ENCODE data around the gene PLAGL1. TPM values are rescaled to one million over a fixed set of nuclear protein-coding genes. Genes with fewer than 3 reads are reported as not detected.
"Not testable (repeated sequence)": the region's sequence is repeated elsewhere in the genome, so short reads cannot be mapped to it uniquely, and the experiment has no call there.

Gene PLAGL1
- polyA plus RNA-seq (2013, experiment 1 of 4), result 26.5 TPM
- polyA plus RNA-seq (2013, experiment 2 of 4), result 18.0 TPM
- polyA plus RNA-seq (2013, experiment 3 of 4), result 17.3 TPM
- 19.2 TPM for polyA plus RNA-seq (2013, experiment 4 of 4)

DNA sequence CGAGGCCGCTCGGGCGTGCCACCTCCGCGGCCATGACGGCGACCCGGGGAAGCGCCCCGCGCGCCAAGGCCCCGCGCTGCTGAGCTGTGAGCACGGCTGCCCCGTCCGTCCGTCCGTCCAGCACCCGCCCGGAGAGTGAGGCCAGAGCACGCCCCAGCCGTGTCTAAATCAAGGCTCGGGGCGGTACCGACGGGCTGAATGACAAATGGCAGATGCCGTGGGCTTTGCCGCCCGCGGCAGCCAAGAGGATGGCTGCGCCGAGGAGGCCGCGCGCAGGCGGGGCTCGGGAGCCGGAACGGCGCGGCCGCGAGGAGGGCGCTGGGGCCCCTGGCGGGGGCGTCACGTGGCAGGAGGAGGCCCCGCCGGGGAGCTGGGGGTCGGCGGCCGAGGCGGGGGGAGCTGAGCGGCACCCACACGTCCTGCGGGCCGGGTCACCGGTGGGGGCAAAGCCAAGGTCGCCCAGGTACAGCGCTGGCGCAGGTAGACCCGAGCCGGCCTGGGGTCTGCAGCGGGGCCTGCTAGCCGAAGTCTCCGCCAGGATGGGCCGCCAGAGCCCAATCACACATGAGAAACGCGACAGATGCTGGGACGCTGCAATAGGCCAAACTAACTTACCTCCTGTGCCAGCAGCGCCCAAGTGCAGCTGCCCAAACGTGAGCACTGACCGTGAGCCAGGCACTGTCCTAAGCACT, at the start of gene PLAGL1:
Gene PLAGL1, minus strand, starts transcription at position 140 of the 692 bp plus-strand sequence. CDS start 60,123 bp downstream, outside the sequence.
- no peak within 1 kb of the TSS for H3K27ac ChIP-seq (ENCODE audit: insufficient read depth, low read depth, low read length, poor library complexity, severe bottlenecking)
- no peaks in the 10 kb centered on the region for H3K36me3 ChIP-seq (ENCODE audit: control insufficient read depth, insufficient read depth, low read length)
- peaks cover 32% of the 10 kb centered on the region for H3K27me3 ChIP-seq (ENCODE audit: control insufficient read depth, insufficient read depth, low read length, poor library complexity, severe bottlenecking)
- H3K4me1 ChIP-seq (ENCODE audit: control insufficient read depth, insufficient read depth, low read length), result no peaks in the 10 kb centered on the region
- 46 to 47% methylated on average over 75 of the region's 75 CpGs for WGBS, 2 experiments
- H3K9me3 ChIP-seq (ENCODE audit: control insufficient read depth, low read length), result no peaks in the 10 kb centered on the region
- peak within 1 kb of the TSS; percentile 51 for H3K4me3 ChIP-seq (ENCODE audit: insufficient read depth, low read depth, low read length)

DNA sequence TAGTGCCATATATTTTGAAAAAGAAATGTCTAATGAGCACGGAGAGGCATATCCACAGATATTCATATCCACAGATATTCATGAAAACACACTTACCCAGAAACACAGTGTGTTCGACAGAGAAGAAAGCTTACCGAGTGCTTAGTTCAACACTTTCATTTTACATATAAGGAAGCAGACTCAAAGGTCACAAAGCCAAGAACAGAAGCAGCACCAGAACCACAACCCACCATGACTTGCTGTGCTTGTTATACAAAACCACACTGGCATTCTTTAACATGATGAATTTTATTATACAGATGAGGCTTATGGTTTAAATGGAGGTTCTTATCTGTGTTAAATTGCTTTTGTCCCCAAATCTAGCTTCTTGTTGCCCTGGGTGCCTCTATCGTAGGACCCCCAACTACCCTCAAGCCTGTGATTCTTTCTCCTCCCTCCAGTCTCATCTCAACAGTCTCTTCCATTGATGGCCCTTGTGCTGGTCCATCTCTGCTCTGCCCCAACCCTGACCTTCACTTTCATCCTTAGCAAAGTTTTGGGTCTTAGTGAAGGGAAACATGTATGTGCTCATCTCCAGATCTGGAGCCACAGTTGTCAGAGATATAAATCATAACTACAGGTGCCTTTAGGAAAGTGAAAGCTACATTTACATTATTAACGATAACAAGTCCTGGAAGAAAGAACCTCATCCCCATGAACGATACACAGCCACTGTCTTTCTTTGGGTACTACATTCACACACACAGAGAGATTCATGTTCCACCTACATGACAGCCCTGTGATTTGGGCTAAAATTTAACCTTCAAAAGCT, 47.3 kb upstream of the PLAGL1 start:
- Histone ChIP-seq H3K27ac (ENCODE audit: insufficient read depth, low read depth, low read length, poor library complexity, severe bottlenecking) (no peak overlapping the region), H3K27me3 (ENCODE audit: control insufficient read depth, insufficient read depth, low read length, poor library complexity, severe bottlenecking) (no peaks in the 10 kb centered on the region), H3K36me3 (ENCODE audit: control insufficient read depth, insufficient read depth, low read length) (no peaks in the 10 kb centered on the region), H3K4me1 (ENCODE audit: control insufficient read depth, insufficient read depth, low read length) (no peaks in the 10 kb centered on the region), H3K4me3 (ENCODE audit: insufficient read depth, low read depth, low read length) (no peak overlapping the region), H3K9me3 (ENCODE audit: control insufficient read depth, low read length) (no peaks in the 10 kb centered on the region)
- WGBS, 2 experiments, result 90 to 92% methylated on average over 6 of the region's 6 CpGs

GRCh38 chr6:144053601-144054000, 45.5 kb upstream of the PLAGL1 start:
- Histone ChIP-seq H3K4me1 (ENCODE audit: control insufficient read depth, insufficient read depth, low read length) (no peaks in the 10 kb centered on the region), H3K27me3 (ENCODE audit: control insufficient read depth, insufficient read depth, low read length, poor library complexity, severe bottlenecking) (no peaks in the 10 kb centered on the region)
- WGBS, 2 experiments, result 84 to 90% methylated on average over 3 of the region's 3 CpGs

DNA sequence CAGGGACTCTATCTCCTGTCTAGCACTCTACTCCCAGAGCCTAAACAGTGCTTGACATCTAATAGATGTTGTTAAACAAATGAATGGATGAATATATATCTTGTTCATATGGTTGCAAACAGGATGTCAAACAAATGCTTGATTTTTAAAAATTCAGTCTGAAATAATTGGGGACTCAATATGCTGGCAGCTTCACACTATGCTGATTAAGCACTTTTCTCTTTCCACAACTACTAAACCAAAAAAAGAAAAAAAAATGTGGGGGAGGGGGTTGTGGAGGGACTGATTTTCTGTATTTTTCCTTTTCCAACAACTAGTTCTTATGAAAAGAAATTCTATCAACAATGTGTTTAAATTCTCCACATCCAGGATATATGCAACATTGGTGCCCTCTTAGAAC, 44.4 kb upstream of the PLAGL1 start:
- H3K4me1 ChIP-seq (ENCODE audit: control insufficient read depth, insufficient read depth, low read length), result no peaks in the 10 kb centered on the region
- H3K4me3 ChIP-seq (ENCODE audit: insufficient read depth, low read depth, low read length), result no peak overlapping the region
- no peaks in the 10 kb centered on the region for H3K9me3 ChIP-seq (ENCODE audit: control insufficient read depth, low read length)
- H3K36me3 ChIP-seq (ENCODE audit: control insufficient read depth, insufficient read depth, low read length), result no peaks in the 10 kb centered on the region
- no peak overlapping the region for H3K27ac ChIP-seq (ENCODE audit: insufficient read depth, low read depth, low read length, poor library complexity, severe bottlenecking)
- no peaks in the 10 kb centered on the region for H3K27me3 ChIP-seq (ENCODE audit: control insufficient read depth, insufficient read depth, low read length, poor library complexity, severe bottlenecking)

More at GRCh38 chr6:144053601-144054000, 45.5 kb upstream of the PLAGL1 start:
- Histone ChIP-seq H3K27ac (ENCODE audit: insufficient read depth, low read depth, low read length, poor library complexity, severe bottlenecking) (no peak overlapping the region), H3K4me3 (ENCODE audit: insufficient read depth, low read depth, low read length) (no peak overlapping the region), H3K9me3 (ENCODE audit: control insufficient read depth, low read length) (no peaks in the 10 kb centered on the region), H3K36me3 (ENCODE audit: control insufficient read depth, insufficient read depth, low read length) (no peaks in the 10 kb centered on the region)

DNA sequence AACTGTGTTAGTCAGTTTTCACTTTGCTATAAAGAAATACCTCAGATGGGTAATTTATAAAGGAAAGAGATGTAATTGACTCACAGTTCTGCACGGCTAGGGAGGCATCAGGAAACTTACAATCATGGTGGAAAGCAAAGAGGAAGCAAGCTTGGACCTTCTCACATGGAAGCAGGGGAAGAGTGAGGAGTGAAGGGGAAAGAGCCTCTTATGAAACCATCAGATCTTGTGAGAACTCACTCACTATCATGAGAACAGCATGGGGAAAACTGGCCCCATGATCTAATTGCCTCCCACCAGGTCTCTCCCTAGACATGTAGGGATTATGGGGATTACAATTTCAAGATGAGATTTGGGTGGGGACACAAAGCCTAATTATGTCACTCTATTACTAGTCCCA, 41.3 kb upstream of the PLAGL1 start:
- Histone ChIP-seq H3K4me3 (ENCODE audit: insufficient read depth, low read depth, low read length) (no peak overlapping the region), H3K36me3 (ENCODE audit: control insufficient read depth, insufficient read depth, low read length) (no peaks in the 10 kb centered on the region), H3K27ac (ENCODE audit: insufficient read depth, low read depth, low read length, poor library complexity, severe bottlenecking) (no peak overlapping the region), H3K27me3 (ENCODE audit: control insufficient read depth, insufficient read depth, low read length, poor library complexity, severe bottlenecking) (no peaks in the 10 kb centered on the region), H3K9me3 (ENCODE audit: control insufficient read depth, low read length) (no peaks in the 10 kb centered on the region), H3K4me1 (ENCODE audit: control insufficient read depth, insufficient read depth, low read length) (no peaks in the 10 kb centered on the region)
- WGBS, 2 experiments, result 93% methylated on average over 1 of the region's 1 CpG

- H3K9me3 ChIP-seq (ENCODE audit: control insufficient read depth, low read length), result no peaks in the 10 kb centered on the region
- WGBS, 2 experiments, result 80% methylated on average over 1 of the region's 1 CpG; no CpG with 5 or more reads in 1 of the 2 experiments
- H3K36me3 ChIP-seq (ENCODE audit: control insufficient read depth, insufficient read depth, low read length), result no peaks in the 10 kb centered on the region
- no peaks in the 10 kb centered on the region for H3K4me1 ChIP-seq (ENCODE audit: control insufficient read depth, insufficient read depth, low read length)
- no peak overlapping the region for H3K27ac ChIP-seq (ENCODE audit: insufficient read depth, low read depth, low read length, poor library complexity, severe bottlenecking)
- no peak overlapping the region for H3K4me3 ChIP-seq (ENCODE audit: insufficient read depth, low read depth, low read length)
- no peaks in the 10 kb centered on the region for H3K27me3 ChIP-seq (ENCODE audit: control insufficient read depth, insufficient read depth, low read length, poor library complexity, severe bottlenecking)
These were observed 39.6 kb upstream of the PLAGL1 start for GRCh38 chr6:144047688-144048087.

- not testable (repeated sequence) for H3K4me1 ChIP-seq (ENCODE audit: control insufficient read depth, insufficient read depth, low read length); H3K4me3 ChIP-seq (ENCODE audit: insufficient read depth, low read depth, low read length); H3K27ac ChIP-seq (ENCODE audit: insufficient read depth, low read depth, low read length, poor library complexity, severe bottlenecking); H3K9me3 ChIP-seq (ENCODE audit: control insufficient read depth, low read length); H3K27me3 ChIP-seq (ENCODE audit: control insufficient read depth, insufficient read depth, low read length, poor library complexity, severe bottlenecking); H3K36me3 ChIP-seq (ENCODE audit: control insufficient read depth, insufficient read depth, low read length)
- WGBS, 2 experiments, result 89 to 93% methylated on average over 8 of the region's 8 CpGs
These were observed 38.6 kb upstream of the PLAGL1 start for GRCh38 chr6:144046672-144047071.

GRCh38 chr6:144044989-144045388, 36.9 kb upstream of the PLAGL1 start:
- not testable (repeated sequence) for H3K27me3 ChIP-seq (ENCODE audit: control insufficient read depth, insufficient read depth, low read length, poor library complexity, severe bottlenecking); H3K4me3 ChIP-seq (ENCODE audit: insufficient read depth, low read depth, low read length); H3K27ac ChIP-seq (ENCODE audit: insufficient read depth, low read depth, low read length, poor library complexity, severe bottlenecking); H3K9me3 ChIP-seq (ENCODE audit: control insufficient read depth, low read length); H3K36me3 ChIP-seq (ENCODE audit: control insufficient read depth, insufficient read depth, low read length); H3K4me1 ChIP-seq (ENCODE audit: control insufficient read depth, insufficient read depth, low read length)
- 83 to 94% methylated on average over 2 of the region's 2 CpGs for WGBS, 2 experiments

DNA sequence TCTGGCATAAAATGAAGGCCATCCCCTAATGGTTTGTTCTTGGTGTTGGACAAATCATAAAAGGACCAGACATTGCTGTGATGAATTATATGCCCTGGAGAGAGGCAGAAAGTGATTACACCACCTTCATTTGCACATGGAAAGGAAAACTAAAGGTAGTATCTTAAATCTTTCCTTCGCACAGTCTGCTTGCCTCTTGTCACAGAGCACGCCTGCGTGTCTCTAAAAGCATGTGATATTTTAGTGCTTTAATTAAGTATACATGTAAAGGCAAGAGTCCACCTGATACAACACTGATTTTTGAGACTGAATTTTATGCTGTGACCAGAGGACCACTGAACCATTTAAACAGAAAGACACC, 28.8 kb upstream of the PLAGL1 start:
- Histone ChIP-seq H3K4me3 (ENCODE audit: insufficient read depth, low read depth, low read length) (no peak overlapping the region), H3K9me3 (ENCODE audit: control insufficient read depth, low read length) (no peaks in the 10 kb centered on the region), H3K27me3 (ENCODE audit: control insufficient read depth, insufficient read depth, low read length, poor library complexity, severe bottlenecking) (no peaks in the 10 kb centered on the region), H3K27ac (ENCODE audit: insufficient read depth, low read depth, low read length, poor library complexity, severe bottlenecking) (no peak overlapping the region), H3K4me1 (ENCODE audit: control insufficient read depth, insufficient read depth, low read length) (no peaks in the 10 kb centered on the region), H3K36me3 (ENCODE audit: control insufficient read depth, insufficient read depth, low read length) (no peaks in the 10 kb centered on the region)
- 98 to 100% methylated on average over 3 of the region's 3 CpGs for WGBS, 2 experiments

DNA sequence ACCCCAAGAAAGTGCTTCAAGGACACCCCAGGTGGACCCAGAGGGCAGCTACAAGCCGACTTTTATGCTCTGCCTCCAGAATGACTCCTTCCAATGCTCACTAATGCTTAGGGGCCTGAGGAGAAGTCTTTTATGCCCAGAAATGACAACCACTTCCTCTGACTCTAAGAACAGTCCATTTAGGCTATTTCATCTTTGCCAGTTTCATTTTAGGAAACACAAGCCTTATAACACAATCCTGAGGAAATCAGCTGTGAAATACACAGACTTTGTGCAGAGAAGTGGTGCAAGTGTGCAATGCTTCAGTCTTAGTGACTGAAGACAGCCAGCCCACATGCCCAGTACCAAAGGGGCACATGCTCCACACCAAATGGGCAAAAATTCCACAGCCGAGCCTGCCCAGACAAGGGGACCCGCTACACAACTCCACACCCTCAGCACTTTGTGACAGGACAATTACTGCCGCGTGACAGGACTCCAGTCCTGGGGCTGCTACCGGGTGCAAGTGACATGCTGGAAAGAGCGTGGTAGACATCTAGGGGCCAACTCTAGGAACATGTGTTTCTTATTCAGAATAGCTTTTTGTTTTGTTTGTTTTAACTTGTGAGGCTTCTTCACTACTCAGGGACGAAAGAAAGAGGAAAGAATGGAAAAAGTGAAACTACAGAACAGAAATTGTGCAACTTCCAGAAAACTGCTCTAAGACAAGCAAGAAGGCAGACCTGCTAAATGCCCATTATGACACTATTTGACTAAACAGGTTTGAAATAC, 28.2 kb upstream of the PLAGL1 start:
- Histone ChIP-seq H3K27ac (ENCODE audit: insufficient read depth, low read depth, low read length, poor library complexity, severe bottlenecking) (no peak overlapping the region), H3K4me3 (ENCODE audit: insufficient read depth, low read depth, low read length) (no peak overlapping the region), H3K4me1 (ENCODE audit: control insufficient read depth, insufficient read depth, low read length) (no peaks in the 10 kb centered on the region), H3K36me3 (ENCODE audit: control insufficient read depth, insufficient read depth, low read length) (no peaks in the 10 kb centered on the region), H3K9me3 (ENCODE audit: control insufficient read depth, low read length) (no peaks in the 10 kb centered on the region), H3K27me3 (ENCODE audit: control insufficient read depth, insufficient read depth, low read length, poor library complexity, severe bottlenecking) (no peaks in the 10 kb centered on the region)
- 80 to 86% methylated on average over 8 of the region's 8 CpGs for WGBS, 2 experiments

Data from ectodermal cell (in vitro differentiated cells).